Activated CD4-positive, alpha-beta memory T cell treated with anti-CD3 and anti-CD28 coated beads for 36 hours (primary cell): ENCODE measurements around the gene BEND3. TPM values are rescaled to one million over a fixed set of nuclear protein-coding genes. Genes with fewer than 3 reads are reported as not detected.
"Not testable (repeated sequence)": the region's sequence is repeated elsewhere in the genome, so short reads cannot be mapped to it uniquely, and the experiment has no call there.

Experiments
- CTCF ChIA-PET: fragments of 350-600 bp; sonication (Branson Sonifier 250); formaldehyde crosslinking; loops from one replicate; lab custom pipeline; 2021; ENCODE audit warnings: antibody characterized with exemption, inconsistent platforms; lab: Charles Lee
- POLR2A ChIA-PET: fragments of 350-600 bp; sonication (Branson Sonifier 250); formaldehyde crosslinking; loops from one replicate; lab custom pipeline; 2021; ENCODE audit warnings: antibody characterized with exemption; lab: Charles Lee
- DNase-seq: peaks from one replicate; pipeline ENCODE4 v3.0.0-alpha.2; 2020
- H3K27ac Mint-ChIP-seq: one replicate; pipeline ENCODE4 v1.8.0; 2021; ENCODE audit warnings: mixed read lengths
- H3K27me3 Mint-ChIP-seq: one replicate; pipeline ENCODE4 v1.8.0; 2021; ENCODE audit warnings: mixed read lengths
- H3K36me3 Mint-ChIP-seq: one replicate; pipeline ENCODE4 v1.8.0; 2021; ENCODE audit warnings: mixed read lengths
- H3K4me1 Mint-ChIP-seq: one replicate; pipeline ENCODE4 v1.8.0; 2021; ENCODE audit warnings: low read depth, mixed read lengths
- H3K4me3 Mint-ChIP-seq: one replicate; pipeline ENCODE4 v1.8.0; 2021; ENCODE audit warnings: mild to moderate bottlenecking, mixed read lengths
- H3K9me3 Mint-ChIP-seq: one replicate; pipeline ENCODE4 v1.8.0; 2021; ENCODE audit warnings: mixed read lengths
- intact Hi-C: fragments of 100-400 bp; cut with micrococcal nuclease; formaldehyde crosslinking; loops from one replicate; pipeline ENCODE4 v1.15.1; 2023
- total RNA-seq, 2 experiments: library from RNA; stranded (reverse); gene quantifications; one replicate each; pipeline ENCODE4 v1.2.3, GENCODE V29; 2021

Gene BEND3
- total RNA-seq, 2 experiments from 2014 or later = 4.4 to 4.5 TPM

DNA sequence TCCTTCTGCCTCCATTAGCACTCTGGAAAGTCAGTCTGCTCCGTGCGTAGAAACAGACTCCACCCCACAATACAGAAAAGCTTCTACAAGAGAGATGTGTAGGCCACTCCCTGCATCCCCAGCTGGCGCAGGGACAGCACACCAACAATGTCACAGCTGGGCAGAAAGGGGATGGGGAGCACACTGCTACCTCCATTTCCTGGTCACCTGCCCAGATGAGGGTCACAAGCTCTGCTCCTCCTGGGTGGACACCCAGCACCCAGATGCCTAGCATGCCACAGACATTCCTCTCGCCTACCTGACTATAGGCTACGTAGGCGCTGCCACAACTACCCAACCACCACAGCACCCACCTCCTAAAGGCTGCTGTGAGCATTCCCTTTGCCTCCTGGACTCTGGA is 12.2 kb downstream of the BEND3 start:
- no peaks in the 10 kb centered on the region for H3K9me3 Mint-ChIP-seq
- no peak for DNase-seq
- H3K27me3 Mint-ChIP-seq = no peaks in the 10 kb centered on the region
- no peak overlapping the region for H3K4me3 Mint-ChIP-seq
- H3K27ac Mint-ChIP-seq = no peak overlapping the region
- peaks cover 8% of the 10 kb centered on the region for H3K4me1 Mint-ChIP-seq
- intact Hi-C loops = no loop called here
- H3K36me3 Mint-ChIP-seq = no peaks in the 10 kb centered on the region
- CTCF ChIA-PET = interaction anchor here (1.5 kb wide), 1 partner anchor 11 kb away, joined by 5 read pairs; no protein-coding TSS in a partner anchor
- POLR2A ChIA-PET = no interaction called here

DNA sequence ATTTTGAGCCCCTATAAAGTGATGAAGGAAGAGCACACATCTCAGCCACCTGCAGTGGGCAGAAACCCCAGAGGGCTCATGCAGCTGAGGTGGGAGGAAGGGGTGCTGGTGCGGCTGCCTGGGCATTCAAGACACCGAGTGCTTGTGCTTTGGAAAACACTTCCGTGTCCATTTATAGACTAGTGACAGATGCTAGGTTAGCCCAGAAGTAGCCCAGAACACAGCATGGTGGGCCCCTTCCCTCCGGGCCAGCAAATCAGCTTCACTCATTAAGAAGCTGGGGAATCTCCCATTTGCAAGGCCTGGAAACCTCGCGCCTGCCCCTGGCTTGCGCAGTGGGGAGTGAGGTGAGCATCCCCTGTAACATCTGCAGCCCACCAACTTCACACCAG is 12.9 kb downstream of the BEND3 start:
- no peaks in the 10 kb centered on the region for H3K27me3 Mint-ChIP-seq
- intact Hi-C loops = no loop called here
- DNase-seq = no peak
- ChIA-PET POLR2A (no interaction called here), CTCF (interaction anchor here (0.6 to 1.5 kb wide), 2 partner anchors 11 to 1162 kb away, joined by 3 to 5 read pairs; no protein-coding TSS in a partner anchor)
- no peak overlapping the region for H3K4me3 Mint-ChIP-seq
- no peaks in the 10 kb centered on the region for H3K36me3 Mint-ChIP-seq
- H3K27ac Mint-ChIP-seq = no peak overlapping the region
- no peaks in the 10 kb centered on the region for H3K9me3 Mint-ChIP-seq
- peaks cover 8% of the 10 kb centered on the region for H3K4me1 Mint-ChIP-seq

DNA sequence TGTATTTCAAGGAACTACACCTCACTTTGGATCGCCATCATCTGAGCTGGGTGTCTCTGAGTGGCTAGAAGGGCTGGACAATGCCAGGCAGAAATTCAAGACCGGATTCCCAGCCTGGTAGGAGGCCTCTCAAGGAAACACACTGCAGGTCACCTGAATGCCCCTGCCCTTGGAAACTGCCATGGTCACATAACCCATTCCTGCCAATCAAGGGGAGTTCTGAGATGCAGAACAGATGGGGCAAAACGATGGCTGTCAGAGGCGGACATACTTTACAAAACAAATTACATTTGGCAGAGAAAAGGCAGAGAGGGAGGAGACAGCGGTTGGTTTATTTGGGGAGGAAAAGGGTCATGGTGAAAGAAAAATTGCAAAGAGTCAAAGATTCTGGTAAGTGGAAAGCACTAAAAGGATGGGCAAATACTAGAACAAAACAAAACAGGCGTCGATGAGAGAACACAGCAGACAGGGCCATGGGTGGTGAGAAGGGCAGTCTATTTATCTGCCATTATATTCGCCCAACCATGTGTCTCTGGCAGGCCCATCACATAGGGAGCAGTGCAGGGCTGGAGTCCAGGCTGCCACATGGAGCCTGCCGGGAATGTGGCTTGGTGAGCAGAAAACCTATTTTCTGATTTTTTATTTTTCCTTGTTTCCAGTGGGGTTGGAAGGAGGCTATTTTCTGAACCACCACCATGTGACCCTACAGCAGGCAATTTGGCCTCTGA is 13.5 kb downstream of the BEND3 start:
- Mint-ChIP-seq H3K27me3 (no peaks in the 10 kb centered on the region), H3K36me3 (no peaks in the 10 kb centered on the region), H3K9me3 (no peaks in the 10 kb centered on the region), H3K4me3 (no peak overlapping the region), H3K27ac (no peak overlapping the region), H3K4me1 (peaks cover 8% of the 10 kb centered on the region)
- no peak for DNase-seq
- ChIA-PET POLR2A (no interaction called here), CTCF (interaction anchor here (0.6 to 1.5 kb wide), 2 partner anchors 12 to 1163 kb away, joined by 3 to 5 read pairs; no protein-coding TSS in a partner anchor)
- intact Hi-C loops = no loop called here

DNA sequence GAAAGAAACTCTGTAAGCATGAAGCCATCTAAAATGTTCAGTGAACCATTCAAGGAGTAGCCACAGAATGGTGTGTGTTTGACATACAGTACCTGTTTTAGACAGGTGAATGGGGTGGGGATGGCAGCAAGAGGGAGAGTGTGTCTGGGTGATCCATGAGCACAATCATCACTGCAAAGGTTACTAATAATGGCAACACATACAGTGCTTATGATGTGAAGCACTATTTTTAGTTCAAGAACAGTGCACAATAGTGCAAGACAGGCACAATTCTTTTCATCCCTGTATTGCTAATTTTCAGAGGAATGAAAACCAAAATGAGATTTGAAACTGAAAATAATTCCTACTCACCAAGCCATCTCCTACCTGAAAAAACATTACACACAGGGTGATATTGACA is 14.1 kb downstream of the BEND3 start:
- intact Hi-C loops = no loop called here
- ChIA-PET POLR2A (no interaction called here), CTCF (no interaction called here)
- DNase-seq = no peak
- H3K9me3 Mint-ChIP-seq = no peaks in the 10 kb centered on the region
- no peaks in the 10 kb centered on the region for H3K27me3 Mint-ChIP-seq
- no peak overlapping the region for H3K4me3 Mint-ChIP-seq
- no peaks in the 10 kb centered on the region for H3K36me3 Mint-ChIP-seq
- peaks cover 8% of the 10 kb centered on the region for H3K4me1 Mint-ChIP-seq
- no peak overlapping the region for H3K27ac Mint-ChIP-seq

DNA sequence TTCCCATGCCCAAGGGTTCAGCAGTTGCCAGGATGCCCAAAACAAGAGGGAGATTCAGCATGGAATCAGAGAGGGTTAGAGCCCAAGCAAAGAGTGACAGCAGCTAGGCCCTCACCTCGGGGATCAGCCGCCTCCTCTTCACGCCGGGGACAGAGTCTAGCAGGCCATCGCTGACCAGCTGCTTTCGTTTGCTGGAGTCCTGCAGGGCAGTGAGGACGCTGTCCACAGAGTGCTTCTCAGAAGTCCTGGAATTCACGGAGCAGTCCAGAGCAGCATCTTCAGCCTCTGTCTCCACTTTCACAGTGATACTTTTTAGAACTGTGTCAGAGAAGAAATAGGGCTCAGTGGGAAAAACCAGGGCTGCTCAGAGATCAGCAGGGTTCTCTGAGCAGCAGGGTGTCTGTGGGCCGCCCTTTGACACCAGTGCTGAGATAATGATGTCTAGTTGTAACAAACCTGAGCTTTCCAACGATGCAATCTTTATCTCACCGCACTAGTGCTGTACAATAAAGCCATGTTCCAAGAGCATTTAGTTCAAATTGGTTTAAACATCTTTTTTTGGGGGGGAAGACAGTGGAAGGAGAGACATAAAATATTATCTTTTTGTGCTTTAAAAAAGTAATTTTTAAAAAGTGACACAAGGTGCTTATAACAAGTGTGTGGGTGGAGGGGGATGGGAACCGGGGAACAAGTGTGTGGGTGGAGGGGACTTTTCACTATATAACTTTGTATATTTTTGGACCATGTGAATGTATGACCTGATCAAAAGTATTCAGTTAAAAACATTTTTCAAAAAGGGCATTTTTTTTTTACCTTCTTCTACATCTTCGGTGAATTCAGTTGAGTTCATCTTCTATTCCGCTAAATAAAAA is 16.6 kb downstream of the BEND3 start:
- Mint-ChIP-seq H3K27ac (no peak overlapping the region), H3K36me3 (no peaks in the 10 kb centered on the region), H3K27me3 (no peaks in the 10 kb centered on the region), H3K4me1 (peaks cover 8% of the 10 kb centered on the region), H3K9me3 (no peaks in the 10 kb centered on the region), H3K4me3 (no peak overlapping the region)
- intact Hi-C loops = no loop called here
- POLR2A ChIA-PET = interaction anchor here (0.6 kb wide), 1 partner anchor 147 kb away, joined by 3 read pairs; no protein-coding TSS in a partner anchor
- no peak for DNase-seq
- CTCF ChIA-PET = no interaction called here

DNA sequence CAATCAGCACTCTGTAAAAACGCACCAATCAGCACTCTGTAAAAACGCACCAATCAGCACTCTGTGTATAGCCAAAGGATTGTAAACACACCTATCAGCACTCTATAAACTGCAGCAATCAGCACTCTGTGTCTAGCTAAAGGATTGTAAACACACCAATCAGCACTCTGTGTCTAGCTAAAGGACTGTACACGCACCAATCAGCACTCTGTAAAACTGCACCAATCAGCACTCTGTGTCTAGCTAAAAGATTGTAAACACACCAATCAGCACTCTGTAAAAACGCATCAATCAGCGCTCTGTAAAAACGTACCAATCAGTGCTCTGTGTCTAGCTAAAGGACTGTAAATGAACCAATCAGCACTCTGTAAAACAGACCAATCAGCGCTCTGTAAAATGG is 30.9 kb downstream of the BEND3 start:
- POLR2A ChIA-PET, H3K27me3 Mint-ChIP-seq, intact Hi-C loops, H3K9me3 Mint-ChIP-seq, DNase-seq, H3K4me3 Mint-ChIP-seq, H3K27ac Mint-ChIP-seq: not testable (repeated sequence)
- peaks cover 11% of the 10 kb centered on the region for H3K4me1 Mint-ChIP-seq
- H3K36me3 Mint-ChIP-seq = peaks cover 14% of the 10 kb centered on the region
- CTCF ChIA-PET = interaction anchor here (1.6 kb wide), 1 partner anchor 30 kb away, joined by 5 read pairs; no protein-coding TSS in a partner anchor

DNA sequence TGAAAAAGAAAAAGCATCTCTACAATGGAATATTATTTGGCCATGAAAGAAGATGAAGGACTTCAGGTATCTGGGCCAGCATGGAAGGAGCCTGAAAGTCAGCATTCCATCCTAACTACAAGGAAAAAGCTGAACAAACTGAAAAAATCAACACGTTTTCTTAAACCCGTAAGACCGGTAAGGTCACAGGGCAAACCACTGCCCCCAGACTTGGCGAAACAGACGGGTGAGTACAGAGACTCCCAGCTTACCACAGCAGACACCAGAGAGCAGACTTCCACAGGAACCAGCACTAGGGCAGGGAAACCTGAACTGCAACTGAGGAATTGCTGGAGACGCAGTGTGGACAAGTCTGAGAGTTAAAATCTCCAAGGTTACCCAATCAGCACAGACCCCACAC is 31.4 kb downstream of the BEND3 start:
- ChIA-PET POLR2A (no interaction called here), CTCF (interaction anchor here (1.6 kb wide), 1 partner anchor 30 kb away, joined by 5 read pairs; no protein-coding TSS in a partner anchor)
- Mint-ChIP-seq H3K27ac (no peak overlapping the region), H3K36me3 (peaks cover 14% of the 10 kb centered on the region), H3K9me3 (peaks cover 8% of the 10 kb centered on the region), H3K4me3 (no peak overlapping the region), H3K4me1 (peaks cover 11% of the 10 kb centered on the region), H3K27me3 (no peaks in the 10 kb centered on the region)
- intact Hi-C loops = no loop called here
- DNase-seq = no peak

DNA sequence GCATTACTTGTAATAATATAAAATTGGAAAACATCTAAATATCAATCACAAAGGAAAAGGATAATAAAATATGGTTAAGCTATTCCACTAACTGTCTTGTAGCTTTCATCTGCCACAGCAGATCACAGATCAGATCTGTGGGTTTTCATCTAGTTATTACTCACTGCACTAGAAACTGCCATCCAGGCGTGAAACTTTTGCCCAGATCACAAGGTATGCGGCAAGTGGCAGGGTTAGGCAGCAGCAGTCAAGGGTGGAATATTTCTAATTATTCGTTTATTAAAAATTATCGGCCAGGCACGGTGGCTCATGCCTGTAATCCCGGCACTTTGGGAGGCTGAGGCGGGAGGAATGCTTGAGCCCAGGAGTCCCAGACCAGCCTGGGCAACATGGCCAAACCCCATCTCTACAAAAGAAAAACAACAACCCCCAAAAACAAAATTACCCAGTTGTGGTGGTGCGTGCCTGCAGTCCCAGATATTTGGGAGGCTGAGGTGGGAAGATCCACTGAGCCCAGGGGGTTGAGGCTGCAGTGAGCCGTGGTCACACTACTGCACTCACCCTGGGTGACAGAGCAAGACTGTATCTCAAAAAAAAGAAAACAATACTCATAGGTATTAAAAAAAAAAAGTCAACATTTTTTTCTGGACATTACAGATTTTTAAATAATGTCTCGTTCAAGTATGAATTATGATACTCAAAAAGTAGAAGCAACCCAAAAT is 32.1 kb downstream of the BEND3 start:
- intact Hi-C loops = no loop called here
- CTCF ChIA-PET = interaction anchor here (1.0 to 1.7 kb wide), 2 partner anchors 11 to 30 kb away, joined by 3 to 7 read pairs; no protein-coding TSS in a partner anchor
- POLR2A ChIA-PET = no interaction called here
- DNase-seq = peak; percentile 17
- no peaks in the 10 kb centered on the region for H3K27me3 Mint-ChIP-seq
- peaks cover 8% of the 10 kb centered on the region for H3K9me3 Mint-ChIP-seq
- peaks cover 9% of the 10 kb centered on the region for H3K4me1 Mint-ChIP-seq
- no peak overlapping the region for H3K4me3 Mint-ChIP-seq
- peaks cover 14% of the 10 kb centered on the region for H3K36me3 Mint-ChIP-seq
- no peak overlapping the region for H3K27ac Mint-ChIP-seq

DNA sequence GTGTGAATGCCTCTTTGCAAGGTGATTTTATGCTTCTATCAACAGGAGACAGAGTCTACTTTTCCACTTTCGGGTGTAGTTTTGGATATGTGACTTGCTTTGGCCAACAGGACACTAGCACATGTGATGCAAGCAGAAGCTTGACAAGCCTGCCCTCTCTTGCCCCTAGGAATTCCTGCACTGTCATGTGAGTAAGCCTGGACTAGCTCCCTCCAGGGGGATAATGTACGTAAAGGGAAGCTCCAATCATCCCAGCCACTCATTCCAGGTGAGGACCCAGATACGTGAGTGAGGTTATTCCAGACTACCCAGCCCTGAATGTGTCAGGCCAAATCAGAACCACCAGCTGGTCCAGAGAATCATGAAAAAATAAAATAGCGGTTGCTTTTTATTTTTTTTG is 33.3 kb downstream of the BEND3 start:
- ChIA-PET CTCF (interaction anchor here (1.7 kb wide), 1 partner anchor 32 kb away, joined by 7 read pairs; no protein-coding TSS in a partner anchor), POLR2A (no interaction called here)
- intact Hi-C loops = no loop called here
- Mint-ChIP-seq H3K9me3 (peaks cover 8% of the 10 kb centered on the region), H3K4me1 (peaks cover 5% of the 10 kb centered on the region), H3K27ac (no peak overlapping the region), H3K36me3 (peaks cover 12% of the 10 kb centered on the region), H3K4me3 (no peak overlapping the region), H3K27me3 (no peaks in the 10 kb centered on the region)
- no peak for DNase-seq

DNA sequence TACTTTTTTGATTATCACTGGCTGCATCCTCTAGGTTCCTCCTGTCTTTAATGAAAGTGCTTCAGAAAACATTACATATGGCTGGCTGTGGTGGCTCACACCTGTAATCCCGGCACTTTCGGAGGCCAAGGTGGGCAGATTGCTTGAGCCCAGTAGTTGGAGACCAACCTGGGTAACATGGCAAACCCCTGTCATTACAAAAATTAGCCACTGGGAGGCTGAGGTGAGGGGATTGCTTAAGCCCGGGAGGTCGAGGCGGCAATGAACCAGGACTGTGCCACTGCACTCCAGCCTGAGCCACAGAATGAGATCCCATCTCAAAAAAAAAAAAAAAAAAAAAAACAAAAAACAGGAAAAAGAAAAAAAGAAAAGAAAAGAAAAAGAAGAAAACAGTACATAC is 35.3 kb downstream of the BEND3 start:
- no peaks in the 10 kb centered on the region for H3K27me3 Mint-ChIP-seq
- no peak overlapping the region for H3K4me3 Mint-ChIP-seq
- H3K27ac Mint-ChIP-seq = no peak overlapping the region
- no peak for DNase-seq
- POLR2A ChIA-PET = no interaction called here
- H3K36me3 Mint-ChIP-seq = peaks cover 11% of the 10 kb centered on the region
- peaks cover 7% of the 10 kb centered on the region for H3K9me3 Mint-ChIP-seq
- CTCF ChIA-PET = interaction anchor here (1.1 kb wide), 1 partner anchor 19 kb away, joined by 3 read pairs; no protein-coding TSS in a partner anchor
- intact Hi-C loops = no loop called here
- peaks cover 5% of the 10 kb centered on the region for H3K4me1 Mint-ChIP-seq

DNA sequence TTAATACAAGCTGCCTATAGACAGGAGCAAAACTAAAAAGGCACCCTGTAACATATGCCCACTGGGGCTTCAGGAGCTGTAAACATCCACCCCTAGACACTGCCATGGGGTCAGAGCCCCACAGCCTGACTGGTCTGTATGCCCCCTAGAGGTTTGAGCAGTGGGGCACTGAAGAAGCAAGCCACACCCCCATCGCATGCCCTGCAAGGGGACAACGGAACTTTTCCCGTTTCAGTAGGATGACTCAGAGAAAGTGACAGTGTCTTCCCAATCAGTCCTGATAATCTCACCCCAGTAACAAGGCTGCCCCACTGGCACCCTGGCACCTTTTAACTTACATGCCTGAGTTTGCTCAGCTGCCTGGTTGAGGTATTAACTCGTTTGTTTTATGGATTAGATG is 35.9 kb downstream of the BEND3 start:
- intact Hi-C loops = no loop called here
- Mint-ChIP-seq H3K4me1 (peaks cover 5% of the 10 kb centered on the region), H3K4me3 (no peak overlapping the region), H3K27ac (no peak overlapping the region), H3K27me3 (no peaks in the 10 kb centered on the region), H3K9me3 (peaks cover under 1% of the 10 kb centered on the region), H3K36me3 (peaks cover 5% of the 10 kb centered on the region)
- POLR2A ChIA-PET = no interaction called here
- CTCF ChIA-PET = interaction anchor here (1.1 kb wide), 1 partner anchor 19 kb away, joined by 3 read pairs; no protein-coding TSS in a partner anchor
- no peak for DNase-seq
